GDM1 (cell line): ENCODE results near the gene NADK2.

Source experiments
- DNase-seq: peaks from one replicate; lab custom pipeline; 2025; lab: John Stamatoyannopoulos, UW

The NADK2 gene

GRCh38 chr5:36161361-36161760 is 80.4 kb downstream of the NADK2 start:
- DNase-seq: no peak

GRCh38 chr5:36160617-36161016 is 81.1 kb downstream of the NADK2 start:
- no peak for DNase-seq

- no peak for DNase-seq
These were observed 83.6 kb downstream of the NADK2 start for GRCh38 chr5:36158144-36158543.

- DNase-seq: no peak
These were observed 85.1 kb downstream of the NADK2 start for GRCh38 chr5:36156619-36157018.

- DNase-seq: no peak
These were observed 85.6 kb downstream of the NADK2 start for GRCh38 chr5:36156121-36156601.

GRCh38 chr5:36155291-36155690 is 86.4 kb downstream of the NADK2 start:
- no peak for DNase-seq

- no peak for DNase-seq
These were observed 88.0 kb downstream of the NADK2 start for GRCh38 chr5:36153726-36154125.

GRCh38 chr5:36153298-36153677 is 88.4 kb downstream of the NADK2 start:
- DNase-seq: no peak

- no peak for DNase-seq
These were observed 89.1 kb downstream of the NADK2 start for GRCh38 chr5:36152324-36153297.

- peak; percentile 97 for DNase-seq
These were observed 90.0 kb downstream of the NADK2 start, which contains the start of the genes LMBRD2 and SKP2 for GRCh38 chr5:36151434-36152323. LMBRD2 (minus strand) TSS chr5:36151887; CDS start chr5:36143349, 8,538 bp downstream. SKP2 (plus strand) TSS chr5:36152111; CDS start chr5:36152263, 152 bp downstream.

- DNase-seq: peak; percentile 9
These were observed 90.9 kb downstream of the NADK2 start for GRCh38 chr5:36150676-36151433.

- DNase-seq: no peak
These were observed 94.0 kb downstream of the NADK2 start for GRCh38 chr5:36147681-36148080.

GRCh38 chr5:36146390-36146789 is 95.3 kb downstream of the NADK2 start:
- DNase-seq: no peak

- no peak for DNase-seq
These were observed 96.4 kb downstream of the NADK2 start for GRCh38 chr5:36145311-36145710.
